KMS-11 (cell line): ENCODE data around the gene KCNQ1.

Experiments used
- H2AFZ ChIP-seq: fragments of 200-600 bp; sonication (generic); 2 replicates; pipeline ENCODE4 v1.6.1; 2016; ENCODE audit warnings: antibody characterized with exemption, mixed run types, low read depth
- H3K27ac ChIP-seq: fragments of 200-600 bp; sonication (generic); 2 replicates; pipeline ENCODE4 v1.6.1; 2016; ENCODE audit warnings: mild to moderate bottlenecking, mixed run types
- H3K27me3 ChIP-seq: fragments of 200-600 bp; sonication (generic); 2 replicates; pipeline ENCODE4 v1.6.1; 2017; ENCODE audit warnings: mild to moderate bottlenecking, low read depth, mixed run types, moderate library complexity; ENCODE audit not compliant: insufficient read depth
- H3K36me3 ChIP-seq: fragments of 200-600 bp; sonication (generic); 2 replicates; pipeline ENCODE4 v1.6.1; 2017; ENCODE audit warnings: mild to moderate bottlenecking, mixed run types; ENCODE audit not compliant: insufficient read depth
- H3K4me1 ChIP-seq: fragments of 200-600 bp; sonication (generic); 2 replicates; pipeline ENCODE4 v1.6.1; 2016; ENCODE audit warnings: mild to moderate bottlenecking, low read depth, mixed run types; ENCODE audit not compliant: poor library complexity, severe bottlenecking
- H3K4me2 ChIP-seq: fragments of 200-600 bp; sonication (generic); 2 replicates; pipeline ENCODE4 v1.7.0; 2016; ENCODE audit warnings: mild to moderate bottlenecking, mixed run types
- H3K4me3 ChIP-seq: fragments of 200-600 bp; sonication (generic); IDR thresholded peaks from 2 replicates; pipeline ENCODE4 v1.6.1; 2017; ENCODE audit warnings: low read depth, low read length, mixed read lengths; ENCODE audit not compliant: insufficient read depth
- H3K79me2 ChIP-seq: fragments of 200-600 bp; sonication (generic); 2 replicates; pipeline ENCODE4 v1.6.1; 2016; ENCODE audit warnings: low read depth, mixed run types; ENCODE audit not compliant: insufficient read depth
- H3K9ac ChIP-seq: fragments of 200-600 bp; sonication (generic); 2 replicates; pipeline ENCODE4 v1.6.1; 2016; ENCODE audit warnings: mild to moderate bottlenecking, mixed run types
- H4K20me1 ChIP-seq: fragments of 200-600 bp; sonication (generic); 2 replicates; pipeline ENCODE4 v1.6.1; 2016; ENCODE audit warnings: mild to moderate bottlenecking, mixed run types; ENCODE audit not compliant: insufficient read depth
- TF ChIP-seq, protein P1 (sequence below): fragments of 200-600 bp; sonication (generic); conservative IDR thresholded peaks from 2 replicates; pipeline ENCODE4 v1.6.1; 2017; ENCODE audit warnings: low read depth, mild to moderate bottlenecking, antibody characterized with exemption, low read length, moderate library complexity, mixed read lengths

Gene KCNQ1

DNA sequence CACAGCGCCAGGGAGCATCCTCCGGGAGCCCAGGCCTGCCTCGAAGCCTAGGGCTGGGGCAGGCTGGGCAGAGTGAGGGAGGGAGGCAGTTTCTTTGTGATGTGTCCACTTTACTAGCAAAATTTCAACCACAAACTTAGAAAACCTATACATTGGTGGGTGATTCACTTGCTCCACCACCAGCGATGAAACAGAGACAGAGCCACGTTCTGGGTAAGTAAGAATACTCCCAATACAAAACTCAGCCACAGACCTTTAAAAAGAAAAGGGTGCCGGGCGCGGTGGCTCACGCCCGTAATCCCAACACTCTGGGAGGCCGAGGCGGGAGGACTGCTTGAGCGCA lies 418.4 kb downstream of the KCNQ1 start:
- H3K36me3 ChIP-seq: no peaks in the 10 kb centered on the region
- no peak overlapping the region for H3K27ac ChIP-seq
- H3K4me2 ChIP-seq: no peak overlapping the region
- H3K27me3 ChIP-seq: peaks cover 3% of the 10 kb centered on the region; the same call in 1 of the 2 replicates
- no peak overlapping the region for H2AFZ ChIP-seq
- no peaks in the 10 kb centered on the region for H3K79me2 ChIP-seq
- TF ChIP-seq, protein P1, sequence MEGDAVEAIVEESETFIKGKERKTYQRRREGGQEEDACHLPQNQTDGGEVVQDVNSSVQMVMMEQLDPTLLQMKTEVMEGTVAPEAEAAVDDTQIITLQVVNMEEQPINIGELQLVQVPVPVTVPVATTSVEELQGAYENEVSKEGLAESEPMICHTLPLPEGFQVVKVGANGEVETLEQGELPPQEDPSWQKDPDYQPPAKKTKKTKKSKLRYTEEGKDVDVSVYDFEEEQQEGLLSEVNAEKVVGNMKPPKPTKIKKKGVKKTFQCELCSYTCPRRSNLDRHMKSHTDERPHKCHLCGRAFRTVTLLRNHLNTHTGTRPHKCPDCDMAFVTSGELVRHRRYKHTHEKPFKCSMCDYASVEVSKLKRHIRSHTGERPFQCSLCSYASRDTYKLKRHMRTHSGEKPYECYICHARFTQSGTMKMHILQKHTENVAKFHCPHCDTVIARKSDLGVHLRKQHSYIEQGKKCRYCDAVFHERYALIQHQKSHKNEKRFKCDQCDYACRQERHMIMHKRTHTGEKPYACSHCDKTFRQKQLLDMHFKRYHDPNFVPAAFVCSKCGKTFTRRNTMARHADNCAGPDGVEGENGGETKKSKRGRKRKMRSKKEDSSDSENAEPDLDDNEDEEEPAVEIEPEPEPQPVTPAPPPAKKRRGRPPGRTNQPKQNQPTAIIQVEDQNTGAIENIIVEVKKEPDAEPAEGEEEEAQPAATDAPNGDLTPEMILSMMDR: no peak
- H3K4me3 ChIP-seq: no peak overlapping the region
- H3K9ac ChIP-seq: no peak overlapping the region
- H4K20me1 ChIP-seq: no peaks in the 10 kb centered on the region
- H3K4me1 ChIP-seq: no peaks in the 10 kb centered on the region

DNA sequence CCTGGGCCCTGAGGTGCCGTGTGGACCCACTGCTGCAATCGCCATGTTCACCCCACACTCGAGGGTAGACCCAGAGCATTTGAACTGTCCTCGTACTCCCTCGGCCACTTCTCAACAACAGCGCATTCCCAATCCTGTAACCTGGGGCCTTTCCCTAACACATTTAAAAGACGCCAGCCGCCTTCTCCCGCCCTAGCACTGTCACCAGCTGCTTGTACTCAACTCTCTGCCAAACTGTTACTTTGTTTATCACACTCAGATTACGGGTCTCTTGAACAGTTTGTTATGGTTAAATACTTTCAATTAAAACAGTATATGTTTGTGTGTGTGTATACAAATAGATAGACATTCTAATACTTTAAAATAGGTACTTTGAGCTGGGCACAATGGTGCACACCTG lies 420.1 kb downstream of the KCNQ1 start:
- H3K27me3 ChIP-seq: peaks cover 3% of the 10 kb centered on the region; the same call in 1 of the 2 replicates
- H3K4me3 ChIP-seq: no peak overlapping the region
- H3K79me2 ChIP-seq: no peaks in the 10 kb centered on the region
- no peaks in the 10 kb centered on the region for H3K36me3 ChIP-seq
- no peak overlapping the region for H3K9ac ChIP-seq
- H3K4me2 ChIP-seq: no peak overlapping the region
- no peak overlapping the region for H2AFZ ChIP-seq
- no peaks in the 10 kb centered on the region for H3K4me1 ChIP-seq
- H3K27ac ChIP-seq: no peak overlapping the region
- H4K20me1 ChIP-seq: no peaks in the 10 kb centered on the region
- TF ChIP-seq, protein P1: no peak

DNA sequence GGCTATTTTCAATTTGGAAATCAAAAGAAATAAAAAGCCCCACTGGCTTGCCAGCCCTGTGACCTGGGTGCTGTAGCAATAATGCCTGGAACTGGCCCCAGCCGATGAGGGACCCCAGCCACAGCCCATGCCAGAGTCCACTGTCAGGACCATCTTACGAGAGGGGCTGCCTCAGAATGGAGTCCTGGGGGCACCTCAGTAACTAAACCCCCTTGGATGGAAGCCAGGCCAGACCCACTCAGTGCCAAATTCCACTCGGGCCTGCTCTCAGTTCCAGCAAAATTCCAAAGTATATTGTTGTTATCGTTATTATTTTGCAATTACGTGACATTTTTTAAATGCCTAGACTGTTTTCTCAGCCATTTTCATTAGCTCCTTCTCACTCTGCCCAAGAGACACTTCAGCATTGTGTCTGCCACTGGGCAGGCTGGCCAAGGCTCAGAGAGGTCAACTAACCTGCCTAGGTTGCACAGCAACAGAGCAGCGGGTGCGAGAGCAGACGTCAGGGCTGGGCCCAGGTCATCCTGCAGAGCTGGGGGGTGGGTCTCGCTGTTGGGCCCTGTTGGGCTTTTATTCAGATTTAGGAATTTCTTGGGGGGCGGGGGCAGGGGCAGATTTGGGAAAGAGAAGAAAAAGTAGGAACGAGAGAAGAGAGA lies 421.2 kb downstream of the KCNQ1 start:
- Histone ChIP-seq H4K20me1 (no peaks in the 10 kb centered on the region), H3K9ac (no peak overlapping the region), H3K79me2 (no peaks in the 10 kb centered on the region), H2AFZ (no peak overlapping the region), H3K4me1 (no peaks in the 10 kb centered on the region), H3K36me3 (no peaks in the 10 kb centered on the region), H3K27ac (no peak overlapping the region), H3K27me3 (no peaks in the 10 kb centered on the region; the same call in 1 of the 2 replicates), H3K4me2 (no peak overlapping the region), H3K4me3 (no peak overlapping the region)
- TF ChIP-seq, protein P1: no peak

DNA sequence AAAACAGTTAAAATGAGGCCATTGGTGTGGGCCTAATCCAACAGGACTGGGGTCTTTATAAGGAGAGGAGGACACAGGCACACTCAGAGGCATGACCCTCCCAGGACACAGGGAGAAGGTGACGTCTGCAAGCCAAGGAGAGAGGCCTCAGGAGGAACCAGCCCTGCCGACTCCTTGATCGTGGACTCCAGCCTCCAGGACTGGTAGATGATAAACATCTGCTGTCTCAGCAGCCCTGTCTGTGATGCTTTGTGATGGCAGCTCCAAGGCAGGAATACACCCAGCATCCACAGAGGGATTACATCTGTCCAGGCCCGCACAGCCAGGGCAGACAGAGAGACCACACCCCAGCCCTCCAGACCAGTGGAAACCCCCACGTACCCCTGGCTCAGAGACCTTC lies 422.3 kb downstream of the KCNQ1 start:
- no peak overlapping the region for H3K4me3 ChIP-seq
- no peaks in the 10 kb centered on the region for H4K20me1 ChIP-seq
- H3K79me2 ChIP-seq: no peaks in the 10 kb centered on the region
- TF ChIP-seq, protein P1: no peak
- no peaks in the 10 kb centered on the region for H3K4me1 ChIP-seq
- H3K4me2 ChIP-seq: no peak overlapping the region
- no peak overlapping the region for H2AFZ ChIP-seq
- no peak overlapping the region for H3K27ac ChIP-seq
- no peaks in the 10 kb centered on the region for H3K36me3 ChIP-seq
- no peaks in the 10 kb centered on the region; the same call in 1 of the 2 replicates for H3K27me3 ChIP-seq
- H3K9ac ChIP-seq: no peak overlapping the region
